H9 (cell line): Measurements from ENCODE around the gene SHMT1. TPM values are rescaled to one million over a fixed set of nuclear protein-coding genes. Genes with fewer than 3 reads are reported as not detected.

Experiments used
- DNase-seq: peaks from one replicate; pipeline ENCODE4 v3.0.0-alpha.2; 2017
- H2AFZ ChIP-seq: one replicate; pipeline ENCODE4 v1.6.1; 2013; ENCODE audit warnings: mild to moderate bottlenecking, low read length, control low read depth, moderate library complexity
- H2AK5ac ChIP-seq: 2 replicates; pipeline ENCODE4 v1.6.1; 2013; ENCODE audit warnings: low read length, control low read depth, mixed read lengths; ENCODE audit not compliant: insufficient read length
- H2BK120ac ChIP-seq: one replicate; pipeline ENCODE4 v1.6.1; 2013; ENCODE audit warnings: low read depth, mild to moderate bottlenecking, low read length, control low read depth, inconsistent platforms; ENCODE audit not compliant: poor library complexity, severe bottlenecking
- H2BK12ac ChIP-seq: 2 replicates; pipeline ENCODE4 v1.6.1; 2013; ENCODE audit warnings: low read length, control low read depth, mixed read lengths, low read depth; ENCODE audit not compliant: insufficient read length
- H2BK15ac ChIP-seq: 2 replicates; pipeline ENCODE4 v1.6.1; 2013; ENCODE audit warnings: low read depth, low read length, control low read depth
- H2BK20ac ChIP-seq: one replicate; pipeline ENCODE4 v1.6.1; 2013; ENCODE audit warnings: low read depth, mild to moderate bottlenecking, low read length, control low read depth, inconsistent platforms; ENCODE audit not compliant: poor library complexity, severe bottlenecking
- H2BK5ac ChIP-seq: 2 replicates; pipeline ENCODE4 v1.6.1; 2013; ENCODE audit warnings: low read length, control low read depth, mixed read lengths; ENCODE audit not compliant: insufficient read length
- H3K14ac ChIP-seq: 2 replicates; pipeline ENCODE4 v1.6.1; 2013; ENCODE audit warnings: low read length, control low read depth; ENCODE audit not compliant: insufficient read depth
- H3K18ac ChIP-seq: 2 replicates; pipeline ENCODE4 v1.6.1; 2013; ENCODE audit warnings: low read depth, mild to moderate bottlenecking, mixed read lengths, low read length, control low read depth; ENCODE audit not compliant: insufficient read length
- H3K23ac ChIP-seq: 2 replicates; pipeline ENCODE4 v1.6.1; 2013; ENCODE audit warnings: low read length, control low read depth, mixed read lengths, low read depth; ENCODE audit not compliant: insufficient read length
- H3K23me2 ChIP-seq: 2 replicates; pipeline ENCODE4 v1.6.1; 2013; ENCODE audit warnings: low read depth, mild to moderate bottlenecking, mixed read lengths, low read length, control low read depth; ENCODE audit not compliant: insufficient read length, poor library complexity, severe bottlenecking
- H3K27ac ChIP-seq: 2 replicates; pipeline ENCODE4 v1.5.1; 2013; ENCODE audit warnings: low read length, control low read depth, mixed read lengths, low read depth; ENCODE audit not compliant: insufficient read length
- H3K27me3 ChIP-seq: 2 replicates; pipeline ENCODE4 v1.6.1; 2013; ENCODE audit warnings: low read length, control low read depth, inconsistent platforms; ENCODE audit not compliant: insufficient read depth
- H3K4ac ChIP-seq: 2 replicates; pipeline ENCODE4 v1.6.1; 2013; ENCODE audit warnings: low read depth, mild to moderate bottlenecking, control low read depth, inconsistent platforms, low read length, moderate library complexity
- H3K4me1 ChIP-seq: 2 replicates; pipeline ENCODE4 v1.6.1; 2013; ENCODE audit warnings: low read length, control low read depth, inconsistent platforms; ENCODE audit not compliant: insufficient read depth
- H3K4me2 ChIP-seq: 2 replicates; pipeline ENCODE4 v1.6.1; 2013; ENCODE audit warnings: low read length, control low read depth, mixed read lengths; ENCODE audit not compliant: insufficient read length, insufficient read depth
- H3K56ac ChIP-seq: 2 replicates; pipeline ENCODE4 v1.6.1; 2013; ENCODE audit warnings: low read depth, mild to moderate bottlenecking, mixed read lengths, low read length, control low read depth; ENCODE audit not compliant: insufficient read length
- H3K79me1 ChIP-seq: 2 replicates; pipeline ENCODE4 v1.6.1; 2013; ENCODE audit warnings: low read depth, mild to moderate bottlenecking, moderate library complexity, low read length, control low read depth, inconsistent platforms; ENCODE audit not compliant: insufficient read depth, poor library complexity, severe bottlenecking
- H3K79me2 ChIP-seq: 2 replicates; pipeline ENCODE4 v1.6.1; 2013; ENCODE audit warnings: low read length, control low read depth, inconsistent platforms; ENCODE audit not compliant: insufficient read depth
- H3K9ac ChIP-seq: 2 replicates; pipeline ENCODE4 v1.6.1; 2013; ENCODE audit warnings: low read length, control low read depth, mixed read lengths; ENCODE audit not compliant: insufficient read length; ENCODE audit errors: extremely low read depth
- H3K9me3 ChIP-seq: one replicate; pipeline ENCODE4 v1.6.1; 2013; ENCODE audit warnings: low read depth, low read length, inconsistent platforms; ENCODE audit not compliant: control insufficient read depth
- H3T11ph ChIP-seq: one replicate; pipeline ENCODE4 v1.6.1; 2013; ENCODE audit warnings: mild to moderate bottlenecking, low read length, control low read depth, inconsistent platforms
- H4K20me1 ChIP-seq: one replicate; pipeline ENCODE4 v1.6.1; 2013; ENCODE audit not compliant: control insufficient read depth, insufficient read length, insufficient read depth
- H4K5ac ChIP-seq: 2 replicates; pipeline ENCODE4 v1.6.1; 2013; ENCODE audit warnings: low read depth, mild to moderate bottlenecking, mixed read lengths, low read length, control low read depth; ENCODE audit not compliant: insufficient read length
- H4K8ac ChIP-seq: replicated peaks from 2 replicates; pipeline ENCODE4 v1.6.1; 2013; ENCODE audit warnings: low read length, control low read depth, mixed read lengths, low read depth; ENCODE audit not compliant: insufficient read length
- H4K91ac ChIP-seq: 2 replicates; pipeline ENCODE4 v1.6.1; 2013; ENCODE audit warnings: low read depth, mild to moderate bottlenecking, moderate library complexity, mixed read lengths, low read length, control low read depth; ENCODE audit not compliant: insufficient read length
- H3K27ac Mint-ChIP-seq, 3 experiments: 2 replicates in 2 of 3; 3 replicates in 1 of 3; pipeline ENCODE4 v1.8.0; 2020 to 2021; ENCODE audit warnings: mixed read lengths in 3 of 3, mild to moderate bottlenecking in 1 of 3, moderate library complexity in 1 of 3
- H3K27me3 Mint-ChIP-seq: 2 replicates; pipeline ENCODE4 v1.8.0; 2021; ENCODE audit warnings: low read depth, mild to moderate bottlenecking, moderate library complexity, mixed read lengths
- H3K36me3 Mint-ChIP-seq, 3 experiments: 2 replicates in 2 of 3; 3 replicates in 1 of 3; pipeline ENCODE4 v1.8.0; 2020 to 2021; ENCODE audit warnings: low read depth in 3 of 3, mixed read lengths in 3 of 3; ENCODE audit not compliant: insufficient read depth in 1 of 3
- H3K4me1 Mint-ChIP-seq, 2 experiments: 2 replicates each; pipeline ENCODE4 v1.8.0; 2020; ENCODE audit warnings: mixed read lengths in 2 of 2
- H3K4me3 Mint-ChIP-seq, 2 experiments: 2 replicates in 1 of 2; 3 replicates in 1 of 2; pipeline ENCODE4 v1.8.0; 2020 to 2021; ENCODE audit warnings: mild to moderate bottlenecking in 2 of 2, mixed read lengths in 2 of 2, moderate library complexity in 1 of 2
- H3K9me3 Mint-ChIP-seq, 2 experiments: 2 replicates in 1 of 2; 3 replicates in 1 of 2; pipeline ENCODE4 v1.8.0; 2020; ENCODE audit warnings: mild to moderate bottlenecking in 2 of 2, mixed read lengths in 2 of 2, moderate library complexity in 1 of 2
- CTCF ChIP-seq: fragments of 200-600 bp; sonication (generic); conservative IDR thresholded peaks from 3 replicates; pipeline ENCODE4 v1.8.0; 2021; ENCODE audit warnings: antibody characterized with exemption, mild to moderate bottlenecking
- WGBS: extraction: QIAGEN DNeasy Blood & Tissue Kit; methylation state at CpG from one replicate; pipeline ENCODE4 v1.1.7; 2013; ENCODE audit warnings: missing lambda C conversion rate, low lambda C conversion rate, mixed read lengths; ENCODE audit not compliant: insufficient read length; ENCODE audit errors: extremely low coverage; 5-methylcytosine and 5-hydroxymethylcytosine counted together
- total RNA-seq: library from RNA; stranded (reverse); gene quantifications from 2 replicates; pipeline ENCODE4 v1.2.1, GENCODE V29; 2021

The SHMT1 gene
- total RNA-seq, 1 experiment from 2014 or later: 42.8 TPM

GRCh38 chr17:18319604-18320256 lies 43.6 kb downstream of the SHMT1 start:
- Histone ChIP-seq H4K8ac (no peak overlapping the region), H4K91ac (no peak overlapping the region), H4K20me1 (no peaks in the 10 kb centered on the region), H3K14ac (no peak overlapping the region; the same call in 1 of the 2 replicates), H3K27me3 (no peaks in the 10 kb centered on the region), H3K9me3 (no peaks in the 10 kb centered on the region), H2BK15ac (no peak overlapping the region), H3K4ac (no peak overlapping the region), H3K4me2 (no peak overlapping the region), H2BK20ac (no peak overlapping the region), H3K23me2 (peaks cover 6% of the 10 kb centered on the region), H3K18ac (no peak overlapping the region), H4K5ac (no peak overlapping the region), H3K79me2 (peaks cover 19% of the 10 kb centered on the region; the same call in 1 of the 2 replicates), H2AK5ac (no peak overlapping the region), H3K4me1 (no peaks in the 10 kb centered on the region), H2BK12ac (no peak overlapping the region), H2BK120ac (no peak overlapping the region), H3K56ac (no peak overlapping the region), H3K23ac (no peak overlapping the region), H3K79me1 (peaks cover 20% of the 10 kb centered on the region), H2BK5ac (no peak overlapping the region), H3K9ac (no peak overlapping the region), H3K27ac (no peak overlapping the region), H3T11ph (no peak overlapping the region), H2AFZ (no peak overlapping the region)
- H3K9me3 Mint-ChIP-seq: no peaks in the 10 kb centered on the region; a peak in 2 of 5 replicates
- H3K36me3 Mint-ChIP-seq: peaks cover 32 to 52% (median 48%) of the 10 kb centered on the region in 3 experiments; a peak in 6 of 7 replicates
- peak; percentile 73 for DNase-seq
- no peak overlapping the region; a peak in 1 of 7 replicates for H3K27ac Mint-ChIP-seq
- TF ChIP-seq CTCF: peak; percentile 65
- no peaks in the 10 kb centered on the region for H3K27me3 Mint-ChIP-seq
- peaks cover 29 to 33% of the 10 kb centered on the region in 2 experiments for H3K4me1 Mint-ChIP-seq
- WGBS: no CpG with 5 or more reads among the region's 13 CpGs
- no peak overlapping the region for H3K4me3 Mint-ChIP-seq
